ENCODE results near the gene DENND5A. TPM values are rescaled to one million over a fixed set of nuclear protein-coding genes. Genes with fewer than 3 reads are reported as not detected.

DENND5A gene
- total and polyA plus RNA-seq, 10 of the 15 experiments (the other 5 are each of a cell fraction or from before 2014, with no cell fraction given) = 15.6 to 157 (median 85.1) TPM

DNA sequence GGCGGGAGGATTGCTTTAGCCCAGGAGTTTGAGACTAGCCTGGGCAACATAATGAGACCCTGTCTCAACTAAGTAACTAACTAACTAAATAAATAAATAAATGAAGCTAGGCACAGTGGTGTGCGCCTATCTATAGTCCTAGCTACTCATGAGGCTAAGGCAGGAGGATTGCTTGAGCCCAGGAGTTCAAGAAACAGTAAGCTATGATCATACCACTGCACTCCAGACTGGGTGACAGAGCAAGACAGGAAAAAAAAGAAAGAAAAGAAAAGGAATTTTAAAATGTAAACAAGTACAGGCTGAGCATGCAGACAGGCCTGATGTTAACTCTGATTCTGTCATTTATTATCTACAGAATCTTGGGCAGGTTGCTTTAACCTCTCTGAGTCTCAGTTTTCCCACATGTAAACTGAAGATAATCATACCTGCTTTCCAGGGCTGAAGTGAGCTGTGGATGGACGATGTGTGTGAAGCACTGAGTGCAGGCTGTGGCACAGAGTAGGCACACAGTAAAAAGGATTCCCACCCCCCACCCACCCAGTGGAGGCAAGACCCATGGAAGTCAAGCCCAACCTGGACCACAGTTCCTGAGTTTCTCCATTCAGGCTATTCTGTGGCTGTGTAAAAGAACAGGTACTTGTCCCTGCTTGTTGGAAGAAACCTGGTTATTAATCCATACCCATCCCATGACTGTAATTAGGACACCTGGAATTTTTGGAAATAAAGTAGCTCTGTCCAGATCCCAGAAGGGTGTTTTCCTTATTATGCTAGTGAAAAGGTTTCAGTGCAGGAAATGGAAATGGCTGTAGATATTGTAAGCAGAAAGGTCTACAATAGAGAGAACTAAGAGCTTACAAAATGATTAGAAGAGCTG is 155.1 kb downstream of the DENND5A start (continued):
- TF ChIP-seq ZNF384 (IDR thresholded peaks at IDR 0.05; ENCODE audit: borderline replicate concordance, low read depth, low read length) = no peak
- TF ChIP-seq PAX5 (IDR thresholded peaks at IDR 0.05; ENCODE audit: borderline replicate concordance, low read depth, low read length) = no peak

DNA sequence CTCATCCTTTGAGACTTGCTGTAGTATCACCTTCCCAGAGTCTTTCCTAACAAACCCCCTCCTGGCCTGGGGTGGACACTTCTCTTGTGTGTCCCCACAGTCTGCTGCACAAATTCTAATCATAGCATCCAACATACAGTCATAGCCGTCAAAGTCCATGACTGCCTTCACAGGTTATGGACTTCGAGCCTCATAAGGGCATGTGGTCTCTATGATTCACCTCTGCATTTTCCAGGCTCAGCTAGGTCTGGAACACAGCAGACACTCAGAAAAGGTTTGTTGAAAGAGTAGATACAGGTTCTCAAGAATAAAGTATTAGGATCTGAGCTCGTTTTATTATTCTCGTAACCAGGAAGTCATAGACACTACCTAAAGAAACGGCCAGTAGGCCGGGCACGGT is 160.6 kb downstream of the DENND5A start:
- no peak overlapping the region for H3K9ac ChIP-seq (ENCODE audit: control insufficient read depth, insufficient read depth, low read length)
- no peak overlapping the region for H3K4me3 ChIP-seq
- no peak for TF ChIP-seq KLF5 (IDR thresholded peaks at IDR 0.05; ENCODE audit: partially characterized antibody)
- TF ChIP-seq, protein P1, sequence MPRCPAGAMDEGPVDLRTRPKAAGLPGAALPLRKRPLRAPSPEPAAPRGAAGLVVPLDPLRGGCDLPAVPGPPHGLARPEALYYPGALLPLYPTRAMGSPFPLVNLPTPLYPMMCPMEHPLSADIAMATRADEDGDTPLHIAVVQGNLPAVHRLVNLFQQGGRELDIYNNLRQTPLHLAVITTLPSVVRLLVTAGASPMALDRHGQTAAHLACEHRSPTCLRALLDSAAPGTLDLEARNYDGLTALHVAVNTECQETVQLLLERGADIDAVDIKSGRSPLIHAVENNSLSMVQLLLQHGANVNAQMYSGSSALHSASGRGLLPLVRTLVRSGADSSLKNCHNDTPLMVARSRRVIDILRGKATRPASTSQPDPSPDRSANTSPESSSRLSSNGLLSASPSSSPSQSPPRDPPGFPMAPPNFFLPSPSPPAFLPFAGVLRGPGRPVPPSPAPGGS (IDR thresholded peaks at IDR 0.05; ENCODE audit: borderline replicate concordance, insufficient read depth, low read depth, low read length, poor library complexity, severe bottlenecking) = no peak
- TF ChIP-seq ZNF622 (IDR thresholded peaks at IDR 0.05) = no peak
- TF ChIP-seq EZH2 (IDR thresholded peaks at IDR 0.05; ENCODE audit: borderline replicate concordance, control insufficient read depth, low read depth, low read length) = no peak
- TF ChIP-seq ATF7 (IDR thresholded peaks at IDR 0.05; ENCODE audit: low read depth) = no peak
- no peak for TF ChIP-seq IRF4 (IDR thresholded peaks at IDR 0.05; ENCODE audit: low read depth, low read length)
- TF ChIP-seq, protein P2, sequence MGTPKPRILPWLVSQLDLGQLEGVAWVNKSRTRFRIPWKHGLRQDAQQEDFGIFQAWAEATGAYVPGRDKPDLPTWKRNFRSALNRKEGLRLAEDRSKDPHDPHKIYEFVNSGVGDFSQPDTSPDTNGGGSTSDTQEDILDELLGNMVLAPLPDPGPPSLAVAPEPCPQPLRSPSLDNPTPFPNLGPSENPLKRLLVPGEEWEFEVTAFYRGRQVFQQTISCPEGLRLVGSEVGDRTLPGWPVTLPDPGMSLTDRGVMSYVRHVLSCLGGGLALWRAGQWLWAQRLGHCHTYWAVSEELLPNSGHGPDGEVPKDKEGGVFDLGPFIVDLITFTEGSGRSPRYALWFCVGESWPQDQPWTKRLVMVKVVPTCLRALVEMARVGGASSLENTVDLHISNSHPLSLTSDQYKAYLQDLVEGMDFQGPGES (IDR thresholded peaks at IDR 0.05) = no peak
- no peak for TF ChIP-seq SIX5 (IDR thresholded peaks at IDR 0.05; ENCODE audit: low read depth, low read length, severe bottlenecking)
- no peak for TF ChIP-seq TARDBP (IDR thresholded peaks at IDR 0.05; ENCODE audit: borderline replicate concordance)
- TF ChIP-seq, protein P3, sequence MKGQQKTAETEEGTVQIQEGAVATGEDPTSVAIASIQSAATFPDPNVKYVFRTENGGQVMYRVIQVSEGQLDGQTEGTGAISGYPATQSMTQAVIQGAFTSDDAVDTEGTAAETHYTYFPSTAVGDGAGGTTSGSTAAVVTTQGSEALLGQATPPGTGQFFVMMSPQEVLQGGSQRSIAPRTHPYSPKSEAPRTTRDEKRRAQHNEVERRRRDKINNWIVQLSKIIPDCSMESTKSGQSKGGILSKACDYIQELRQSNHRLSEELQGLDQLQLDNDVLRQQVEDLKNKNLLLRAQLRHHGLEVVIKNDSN (IDR thresholded peaks at IDR 0.05; ENCODE audit: borderline replicate concordance, extremely low read length, insufficient read depth, low read depth, low read length) = no peak
- TF ChIP-seq BHLHE40 (IDR thresholded peaks at IDR 0.05; ENCODE audit: borderline replicate concordance in 1 of 2, low read depth in 2 of 2, low read length in 1 of 2) = no peak
- DNase-seq (ENCODE audit: low read depth, low spot score) = no peak
- H3K79me2 ChIP-seq (ENCODE audit: control insufficient read depth, insufficient read depth, low read length) = no peaks in the 10 kb centered on the region
- ATAC-seq = no peak
- ChIA-PET SMC1A (ENCODE audit: uncharacterized antibody, unreplicated experiment) (interaction anchor here (0.6 kb wide), 1 partner anchor 22 kb away, joined by 3 read pairs; no protein-coding TSS in a partner anchor), CTCF (interaction anchor here (0.9 kb wide), 1 partner anchor 15 kb away, joined by 3 read pairs; no protein-coding TSS in a partner anchor), RAD21 (ENCODE audit: unreplicated experiment) (no interaction called here), POLR2A (interaction anchor here (0.7 kb wide), 1 partner anchor 558 kb away, joined by 5 read pairs; no protein-coding TSS in a partner anchor)
- H3K27ac ChIP-seq (ENCODE audit: control insufficient read depth, insufficient read depth) = no peak overlapping the region
- no peak overlapping the region for H2AFZ ChIP-seq (ENCODE audit: control insufficient read depth, low read depth, low read length)
- no peaks in the 10 kb centered on the region for H3K36me3 ChIP-seq (ENCODE audit: control insufficient read depth in 2 of 2, insufficient read depth in 2 of 2, low read length in 1 of 2)
- no peak overlapping the region for H3K4me2 ChIP-seq (ENCODE audit: control insufficient read depth, insufficient read depth)
- no peak for FAIRE-seq
- peaks cover 0 to 4% of the 10 kb centered on the region in 2 experiments; a peak in 2 of 4 replicates for H3K27me3 ChIP-seq (replicated peaks in 1 of 2; ENCODE audit: control insufficient read depth in 2 of 2, insufficient read depth in 2 of 2, low read length in 1 of 2)
- no peaks in the 10 kb centered on the region for H3K9me3 ChIP-seq (replicated peaks; ENCODE audit: control insufficient read depth, insufficient read depth, low read length)
- H3K4me1 ChIP-seq (ENCODE audit: control insufficient read depth, insufficient read depth, low read length) = no peaks in the 10 kb centered on the region
- WGBS (ENCODE audit: insufficient coverage, insufficient replicate concordance, low lambda C conversion rate, missing lambda C conversion rate) = 66% methylated on average over 7 of the region's 7 CpGs
- in situ Hi-C loops (cut with MboI) (no loop called here), intact Hi-C loops (cut with micrococcal nuclease; ENCODE audit: unreplicated experiment) (no loop called here)
- no peaks in the 10 kb centered on the region for H4K20me1 ChIP-seq (ENCODE audit: control insufficient read depth, insufficient read depth)
- no TSS peak for BruUV-seq (replicated peaks)
